GM12878 (cell line): ENCODE results near the gene RPS6KC1.

Experiments
- EP300 ChIP-seq, 2 experiments: fragments of 150-350 bp in 1 of 2; IDR thresholded peaks; 2 replicates each; pipeline ENCODE4 v1.6.1; 2011 to 2012; ENCODE audit warnings: low read depth in 2 of 2, low read length in 2 of 2, borderline replicate concordance in 1 of 2, improper control_type of control experiment in 1 of 2, inconsistent platforms in 1 of 2; ENCODE audit not compliant: control insufficient read depth in 1 of 2
- EZH2 ChIP-seq: IDR thresholded peaks from 2 replicates; pipeline ENCODE4 v1.6.1; 2012; ENCODE audit warnings: low read depth, mild to moderate bottlenecking, control low read depth, inconsistent platforms, low read length, borderline replicate concordance; ENCODE audit not compliant: control insufficient read depth
- POLR2A ChIP-seq: IDR thresholded peaks from 2 replicates; pipeline ENCODE4 v1.6.1; 2011; ENCODE audit warnings: low read depth, mild to moderate bottlenecking, low read length
- ZNF274 ChIP-seq: IDR thresholded peaks from one replicate; pipeline ENCODE4 v1.8.0; 2011; ENCODE audit not compliant: insufficient read length, insufficient read depth
- ZNF384 ChIP-seq: IDR thresholded peaks from 2 replicates; pipeline ENCODE4 v1.6.1; 2012; ENCODE audit warnings: low read depth, mild to moderate bottlenecking, low read length, improper control_type of control experiment, borderline replicate concordance
- TF ChIP-seq, protein P1 (sequence below): IDR thresholded peaks from 2 replicates; pipeline ENCODE4 v1.6.1; 2012; ENCODE audit warnings: mild to moderate bottlenecking, low read depth, low read length
- TF ChIP-seq, protein P2 (sequence below), 3 experiments: IDR thresholded peaks in 2 of 3; conservative IDR thresholded peaks in 1 of 3; 2 replicates each; pipeline ENCODE4 v1.5.1; 2011; ENCODE audit warnings: low read depth in 3 of 3, low read length in 3 of 3, mild to moderate bottlenecking in 3 of 3, control low read depth in 2 of 3, moderate library complexity in 2 of 3, inconsistent platforms in 1 of 3, mixed read lengths in 1 of 3; ENCODE audit not compliant: control insufficient read depth in 2 of 3, insufficient read depth in 1 of 3; ENCODE audit errors: extremely low read depth in 1 of 3

- no peak for TF ChIP-seq POLR2A
- TF ChIP-seq EP300 (IDR thresholded peaks at IDR 0.05; ENCODE audit: borderline replicate concordance in 1 of 2, control insufficient read depth in 1 of 2, low read depth in 2 of 2, low read length in 2 of 2): no peak
- TF ChIP-seq ZNF384: no peak
- TF ChIP-seq ZNF274: no peak
- TF ChIP-seq, protein P1, sequence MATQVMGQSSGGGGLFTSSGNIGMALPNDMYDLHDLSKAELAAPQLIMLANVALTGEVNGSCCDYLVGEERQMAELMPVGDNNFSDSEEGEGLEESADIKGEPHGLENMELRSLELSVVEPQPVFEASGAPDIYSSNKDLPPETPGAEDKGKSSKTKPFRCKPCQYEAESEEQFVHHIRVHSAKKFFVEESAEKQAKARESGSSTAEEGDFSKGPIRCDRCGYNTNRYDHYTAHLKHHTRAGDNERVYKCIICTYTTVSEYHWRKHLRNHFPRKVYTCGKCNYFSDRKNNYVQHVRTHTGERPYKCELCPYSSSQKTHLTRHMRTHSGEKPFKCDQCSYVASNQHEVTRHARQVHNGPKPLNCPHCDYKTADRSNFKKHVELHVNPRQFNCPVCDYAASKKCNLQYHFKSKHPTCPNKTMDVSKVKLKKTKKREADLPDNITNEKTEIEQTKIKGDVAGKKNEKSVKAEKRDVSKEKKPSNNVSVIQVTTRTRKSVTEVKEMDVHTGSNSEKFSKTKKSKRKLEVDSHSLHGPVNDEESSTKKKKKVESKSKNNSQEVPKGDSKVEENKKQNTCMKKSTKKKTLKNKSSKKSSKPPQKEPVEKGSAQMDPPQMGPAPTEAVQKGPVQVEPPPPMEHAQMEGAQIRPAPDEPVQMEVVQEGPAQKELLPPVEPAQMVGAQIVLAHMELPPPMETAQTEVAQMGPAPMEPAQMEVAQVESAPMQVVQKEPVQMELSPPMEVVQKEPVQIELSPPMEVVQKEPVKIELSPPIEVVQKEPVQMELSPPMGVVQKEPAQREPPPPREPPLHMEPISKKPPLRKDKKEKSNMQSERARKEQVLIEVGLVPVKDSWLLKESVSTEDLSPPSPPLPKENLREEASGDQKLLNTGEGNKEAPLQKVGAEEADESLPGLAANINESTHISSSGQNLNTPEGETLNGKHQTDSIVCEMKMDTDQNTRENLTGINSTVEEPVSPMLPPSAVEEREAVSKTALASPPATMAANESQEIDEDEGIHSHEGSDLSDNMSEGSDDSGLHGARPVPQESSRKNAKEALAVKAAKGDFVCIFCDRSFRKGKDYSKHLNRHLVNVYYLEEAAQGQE: no peak
- TF ChIP-seq, protein P2, sequence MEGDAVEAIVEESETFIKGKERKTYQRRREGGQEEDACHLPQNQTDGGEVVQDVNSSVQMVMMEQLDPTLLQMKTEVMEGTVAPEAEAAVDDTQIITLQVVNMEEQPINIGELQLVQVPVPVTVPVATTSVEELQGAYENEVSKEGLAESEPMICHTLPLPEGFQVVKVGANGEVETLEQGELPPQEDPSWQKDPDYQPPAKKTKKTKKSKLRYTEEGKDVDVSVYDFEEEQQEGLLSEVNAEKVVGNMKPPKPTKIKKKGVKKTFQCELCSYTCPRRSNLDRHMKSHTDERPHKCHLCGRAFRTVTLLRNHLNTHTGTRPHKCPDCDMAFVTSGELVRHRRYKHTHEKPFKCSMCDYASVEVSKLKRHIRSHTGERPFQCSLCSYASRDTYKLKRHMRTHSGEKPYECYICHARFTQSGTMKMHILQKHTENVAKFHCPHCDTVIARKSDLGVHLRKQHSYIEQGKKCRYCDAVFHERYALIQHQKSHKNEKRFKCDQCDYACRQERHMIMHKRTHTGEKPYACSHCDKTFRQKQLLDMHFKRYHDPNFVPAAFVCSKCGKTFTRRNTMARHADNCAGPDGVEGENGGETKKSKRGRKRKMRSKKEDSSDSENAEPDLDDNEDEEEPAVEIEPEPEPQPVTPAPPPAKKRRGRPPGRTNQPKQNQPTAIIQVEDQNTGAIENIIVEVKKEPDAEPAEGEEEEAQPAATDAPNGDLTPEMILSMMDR (IDR thresholded peaks at IDR 0.05 in 2 of 3, conservative IDR thresholded peaks at IDR 0.05 in 1 of 3; ENCODE audit: control insufficient read depth in 2 of 3, extremely low read depth in 1 of 3, insufficient read depth in 1 of 3, low read depth in 3 of 3, low read length in 3 of 3): no peak
- no peak for TF ChIP-seq EZH2
Measured at GRCh38 chr1:213297021-213297420, 246.0 kb downstream of the RPS6KC1 start.
